GM19324 (cell line): ENCODE results near the gene ZBTB34.

ENCODE experiments used
- ATAC-seq: cut with Tn5 transposase; IDR thresholded peaks from one replicate; pipeline ENCODE4 v1.9.1; 2021; ENCODE audit warnings: mild to moderate bottlenecking, moderate library complexity; ENCODE audit not compliant: unreplicated experiment, low FRiP score

Gene ZBTB34

DNA sequence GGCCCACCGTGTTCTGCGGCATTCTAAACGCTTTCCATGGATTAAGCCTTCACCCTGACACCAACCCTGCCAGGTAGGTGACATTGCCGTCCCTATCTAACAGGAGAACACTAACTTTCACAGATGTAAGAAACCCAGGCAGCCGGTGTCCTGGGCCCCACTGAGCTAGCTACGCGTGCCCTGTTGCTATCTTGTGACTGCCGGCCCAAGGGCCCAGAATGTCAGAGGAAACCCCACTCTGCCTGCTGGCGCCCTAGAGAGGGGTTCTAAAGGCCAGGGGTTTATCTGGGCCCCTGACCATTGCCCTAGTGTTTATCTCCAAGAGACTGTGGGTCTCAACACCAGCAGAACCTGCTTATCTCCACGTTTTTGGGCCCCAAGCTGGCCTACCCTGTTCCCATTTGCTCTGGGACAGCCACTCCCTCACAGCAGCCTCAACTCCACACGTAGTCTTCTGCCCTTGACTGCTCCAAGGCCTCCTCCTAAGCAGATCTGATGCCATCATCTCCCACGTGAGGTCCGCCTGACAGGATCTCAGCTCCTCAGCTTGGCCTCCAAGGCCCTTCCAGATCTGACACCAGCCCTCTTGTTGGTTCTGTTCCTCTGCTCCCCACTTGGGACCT, 18.1 kb upstream of the ZBTB34 start:
- no peak for ATAC-seq

DNA sequence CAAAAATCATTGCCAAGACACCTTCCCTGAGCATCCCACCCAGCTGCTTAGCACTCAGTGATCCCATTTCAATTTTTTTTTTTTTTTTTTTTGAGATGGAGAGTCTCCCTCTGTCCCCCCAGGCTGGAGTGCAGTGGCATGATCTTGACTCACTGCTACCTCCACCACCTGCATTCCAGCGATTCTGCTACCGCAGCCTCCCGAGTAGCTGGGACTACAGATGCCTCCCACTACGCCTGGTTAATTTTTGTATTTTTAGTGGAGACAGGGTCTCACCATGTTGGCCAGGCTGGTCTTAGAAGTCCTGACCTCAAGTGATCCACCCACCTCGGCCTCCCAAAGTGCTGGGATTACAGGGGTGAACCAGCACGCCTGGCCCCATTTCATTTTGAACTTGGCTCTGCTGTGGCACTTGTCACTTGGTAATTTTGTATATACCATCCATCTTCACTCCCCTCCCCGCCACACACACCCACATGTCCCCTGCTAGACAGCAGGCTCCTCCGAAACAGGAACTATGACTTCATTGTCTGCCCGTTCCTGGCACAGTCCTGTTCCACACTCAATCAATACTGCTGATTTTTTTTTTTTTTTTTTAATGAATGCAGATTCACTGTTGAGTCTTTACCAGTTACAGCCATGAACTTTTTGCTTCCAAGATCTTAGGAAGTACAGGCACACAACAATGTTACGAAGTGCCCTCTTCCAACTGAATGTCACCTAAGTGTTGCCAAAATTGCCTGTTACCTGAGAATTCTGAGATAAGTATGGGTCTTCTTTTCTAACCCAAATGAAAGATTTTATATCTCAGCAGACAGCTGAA, 17.3 kb upstream of the ZBTB34 start:
- ATAC-seq = no peak

- ATAC-seq = no peak
Observed at GRCh38 chr9:126844085-126844484, 16.4 kb upstream of the ZBTB34 start.

- ATAC-seq = no peak
Observed at GRCh38 chr9:126847051-126847450, 13.4 kb upstream of the ZBTB34 start.

DNA sequence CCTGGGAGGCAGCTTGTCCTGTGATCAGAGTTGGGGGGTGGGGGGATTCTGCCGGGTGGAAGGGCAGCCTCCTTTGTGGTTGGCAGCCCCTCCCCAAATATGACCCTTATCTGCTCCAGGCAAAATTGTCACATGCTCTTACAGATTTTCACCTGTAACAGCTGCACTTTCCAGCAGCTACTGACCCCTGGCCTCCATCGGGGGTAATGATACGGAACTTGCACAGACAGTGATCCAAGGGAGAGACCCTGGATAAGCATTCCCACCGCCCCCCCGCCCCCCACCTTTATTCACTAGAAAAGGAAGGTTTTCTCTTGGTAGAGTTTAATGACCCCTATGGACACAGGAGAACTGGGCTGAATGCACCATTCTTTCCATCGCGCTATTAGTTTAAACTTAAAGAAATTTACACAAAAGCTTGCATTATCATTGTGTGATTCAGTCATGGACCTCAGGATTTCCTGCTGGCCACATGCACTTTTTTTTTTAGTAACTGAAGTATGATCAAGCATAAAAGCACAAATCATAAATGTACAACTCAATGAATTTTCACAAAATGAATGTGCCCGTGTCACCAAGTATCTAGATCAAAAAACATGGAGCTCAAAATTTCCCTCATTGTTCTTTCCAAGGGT, 10.7 kb upstream of the ZBTB34 start:
- no peak for ATAC-seq

DNA sequence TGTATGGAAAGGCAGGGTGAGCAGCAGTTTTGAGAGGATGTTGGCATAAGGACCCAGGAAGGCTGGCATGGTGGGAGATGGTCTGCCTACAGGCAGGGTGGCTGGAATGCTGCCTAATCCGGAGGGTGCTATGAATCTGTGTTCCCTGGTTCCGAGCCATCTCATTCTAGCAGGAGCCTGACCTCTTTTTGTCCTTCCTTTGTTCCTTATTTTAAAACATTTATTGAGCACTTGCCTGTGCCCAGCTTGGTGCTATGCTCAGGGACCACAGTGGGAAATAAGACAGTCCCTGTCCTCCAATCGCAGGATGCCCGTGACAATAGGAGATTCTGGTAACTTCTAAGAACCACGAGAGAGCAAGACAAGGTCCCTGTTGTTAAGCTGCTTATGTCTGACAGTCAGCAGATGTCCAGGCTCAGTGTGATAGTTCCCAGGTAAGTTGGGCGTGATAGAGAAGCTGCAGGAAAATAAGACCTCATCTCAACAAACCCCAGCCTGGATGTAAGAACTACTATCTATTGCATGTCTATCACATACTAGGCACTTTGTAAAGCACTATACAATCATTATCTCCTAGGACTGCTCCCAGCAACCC, 9.1 kb upstream of the ZBTB34 start:
- ATAC-seq = no peak

DNA sequence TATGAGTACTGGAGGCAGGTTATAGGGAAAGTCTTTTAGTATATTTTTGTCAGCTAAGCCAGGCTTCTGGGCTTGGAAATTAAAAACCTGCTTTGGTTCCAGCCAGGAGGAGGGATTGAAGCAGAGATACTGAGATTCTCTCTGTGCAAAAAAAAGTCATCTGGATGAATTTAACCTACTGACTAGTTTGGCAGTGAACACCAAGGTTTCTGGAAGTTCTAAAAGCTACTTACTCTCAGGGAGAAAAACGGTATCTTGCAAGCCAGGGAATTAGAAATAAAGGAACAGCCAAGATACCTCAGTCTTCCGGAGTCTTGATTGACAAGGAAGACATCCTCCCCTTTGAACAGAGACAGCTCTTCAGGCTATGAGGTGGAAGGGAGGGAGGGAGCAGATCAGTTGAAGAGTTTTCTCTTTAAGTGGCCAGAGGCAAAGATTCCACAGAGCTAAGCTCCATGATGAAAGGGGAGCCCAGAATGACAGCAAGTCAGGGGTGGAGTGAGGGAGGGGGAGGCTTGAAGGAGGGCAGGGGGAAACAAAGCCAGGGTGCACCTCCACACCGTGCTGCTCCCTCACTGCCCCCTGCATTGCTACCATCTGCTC, 8.3 kb upstream of the ZBTB34 start:
- no peak for ATAC-seq

DNA sequence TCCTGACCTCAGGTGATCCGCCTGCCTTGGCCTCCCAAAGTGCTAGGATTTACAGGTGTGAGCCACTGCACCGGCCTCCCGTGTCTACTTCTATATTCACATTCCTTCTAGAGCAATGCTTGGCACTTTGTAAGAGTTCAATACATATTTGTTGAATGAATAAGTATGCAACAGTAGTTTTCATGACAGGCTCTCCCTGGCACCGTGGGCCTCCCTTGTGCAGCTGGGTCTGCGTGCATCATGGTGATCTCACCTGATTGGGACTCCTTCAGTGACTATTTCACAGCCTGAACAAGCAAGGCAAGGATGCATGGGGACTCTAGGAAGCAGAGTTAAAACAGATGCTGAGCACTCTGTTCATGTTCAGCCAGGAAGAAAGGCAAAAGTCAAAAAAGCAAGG, 6.8 kb upstream of the ZBTB34 start:
- no peak for ATAC-seq

- ATAC-seq = no peak
Observed at GRCh38 chr9:126854734-126855133, 5.7 kb upstream of the ZBTB34 start.

DNA sequence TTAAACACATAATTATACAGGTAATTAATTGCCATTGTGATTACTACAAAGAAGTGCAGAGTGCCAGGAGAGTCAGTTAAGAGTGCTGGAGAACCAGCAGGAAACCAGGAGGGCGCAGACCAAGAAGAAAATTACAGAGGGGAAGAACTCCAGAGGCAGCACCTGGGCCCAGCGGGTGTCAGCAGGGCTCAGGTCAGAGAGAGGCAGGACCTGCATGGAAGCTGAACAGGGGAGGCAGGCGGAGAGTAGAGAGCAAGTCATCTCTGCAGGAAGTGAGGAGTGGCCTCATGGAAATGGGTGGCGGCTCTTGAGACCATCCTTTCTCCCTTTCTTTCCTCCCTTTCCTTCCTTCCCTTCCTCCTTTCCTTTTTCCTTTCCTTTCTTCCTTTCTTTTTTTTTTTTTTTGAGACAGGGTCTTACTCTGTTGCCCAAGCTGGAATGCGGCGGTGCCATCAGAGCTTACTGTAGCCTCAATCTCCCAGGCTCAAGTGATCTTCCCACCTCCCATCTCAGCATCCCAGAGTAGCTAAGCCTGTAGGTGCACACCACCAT, 4.0 kb upstream of the ZBTB34 start:
- no peak for ATAC-seq

- no peak for ATAC-seq
Observed at GRCh38 chr9:126857261-126857960, 3.0 kb upstream of the ZBTB34 start.

DNA sequence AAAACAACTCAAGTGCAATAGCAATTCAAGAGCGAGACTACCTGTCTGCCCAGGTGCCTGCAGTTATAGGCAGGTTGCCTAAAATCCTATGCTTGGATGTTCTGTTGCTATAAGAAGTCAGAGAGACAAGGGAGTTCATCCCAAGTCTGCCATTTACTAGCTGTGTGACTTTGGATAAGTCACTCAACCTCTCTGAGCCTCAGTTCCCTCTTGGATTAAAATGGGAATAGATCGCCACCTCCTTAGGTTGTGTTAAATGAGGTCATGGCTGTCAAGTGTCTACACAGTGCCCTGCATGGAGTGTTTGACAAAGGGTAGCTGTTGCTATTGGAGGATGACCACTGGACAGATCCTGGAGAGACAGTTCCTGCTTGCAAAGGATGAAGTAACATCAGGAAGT, 1.3 kb upstream of the ZBTB34 start:
- ATAC-seq = no peak

GRCh38 chr9:126860757-126861466, 473 bp downstream of the ZBTB34 start:
- peak; percentile 37 for ATAC-seq

- ATAC-seq = no peak
Observed at GRCh38 chr9:126861707-126862103, 1.3 kb downstream of the ZBTB34 start.

DNA sequence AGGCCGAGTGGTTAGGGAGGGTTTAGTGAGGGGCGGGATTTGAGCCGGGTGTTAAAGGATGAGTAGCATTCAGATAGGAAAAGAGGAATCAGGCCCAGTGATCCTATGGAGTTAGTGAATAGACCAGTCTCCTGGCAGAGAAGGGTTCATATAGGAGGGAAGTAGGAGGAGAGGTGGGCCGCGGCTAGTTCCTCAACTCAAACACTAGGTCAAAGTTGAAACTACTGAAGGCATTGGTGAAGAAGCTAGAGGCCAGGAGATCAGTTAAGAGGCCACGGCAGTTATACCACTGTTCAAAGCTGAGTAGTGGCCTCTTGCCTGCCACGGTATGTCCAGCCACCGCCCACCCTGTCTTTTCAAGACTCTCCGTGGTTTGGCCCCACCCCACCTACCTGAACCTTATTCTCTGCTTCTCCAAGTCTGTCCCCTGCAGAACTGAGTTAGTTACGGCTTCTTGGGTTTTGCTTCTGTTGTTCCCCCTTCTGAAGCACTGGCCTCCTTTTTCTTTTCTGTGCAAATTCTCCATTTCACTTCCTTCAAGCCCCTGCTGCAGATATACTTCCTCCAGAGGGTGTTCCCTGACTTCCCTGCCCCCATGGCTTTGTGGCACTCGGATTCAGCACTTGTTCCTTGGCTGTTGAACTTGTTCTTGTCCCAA, 1.8 kb downstream of the ZBTB34 start:
- ATAC-seq = no peak

DNA sequence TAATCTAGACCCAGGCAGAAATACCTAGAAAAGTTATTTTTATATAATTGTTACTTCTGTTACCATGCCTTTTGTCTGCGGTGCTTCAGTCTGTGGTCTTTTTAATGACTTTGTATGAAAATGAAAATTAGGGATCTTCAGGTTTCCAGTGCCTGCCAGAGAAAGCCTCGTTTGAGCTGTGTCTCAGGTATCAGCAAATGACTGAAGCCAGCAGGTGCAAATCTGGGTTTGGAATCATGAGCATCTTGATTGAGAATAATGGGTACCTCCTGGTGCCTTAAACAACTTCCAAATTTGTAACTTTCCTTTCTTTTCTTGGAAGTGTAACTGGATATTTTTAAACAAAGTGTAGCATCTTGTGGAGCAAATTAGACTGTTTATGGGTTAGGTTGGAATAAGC, 4.3 kb downstream of the ZBTB34 start:
- ATAC-seq = no peak

- ATAC-seq = no peak
Observed at GRCh38 chr9:126869368-126869767, 8.9 kb downstream of the ZBTB34 start.

DNA sequence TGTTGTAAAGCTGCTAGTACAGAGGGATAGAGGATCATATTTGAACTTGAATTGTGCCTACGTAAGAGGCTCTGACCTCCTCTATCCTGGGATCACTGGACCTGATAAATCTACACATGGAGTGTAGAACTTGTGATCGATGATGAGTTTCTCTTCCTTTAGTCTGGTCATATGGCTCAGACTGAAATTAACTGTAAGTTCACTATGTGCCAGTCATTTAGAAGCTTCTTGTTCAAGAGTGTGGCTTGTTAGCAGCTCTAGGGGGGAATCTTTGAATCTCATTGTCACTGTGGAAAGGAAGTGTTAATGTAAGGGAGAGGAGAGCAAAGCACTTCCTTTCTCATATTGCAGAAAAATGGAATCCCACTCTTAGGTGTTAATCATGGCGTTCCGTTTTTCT, 12.1 kb downstream of the ZBTB34 start:
- no peak for ATAC-seq
